AG09309 (cell line): ENCODE results near the gene NPW.
A peak's percentile ranks its signal among the peaks of the same experiment; 100 is the strongest.

Experiments
- DNase-seq: peaks from one replicate; pipeline ENCODE4 v3.0.0-alpha.2; 2010; ENCODE audit warnings: low read depth
- H3K4me3 ChIP-seq: 2 replicates; pipeline ENCODE4 v1.5.1; 2011; ENCODE audit warnings: mild to moderate bottlenecking, low read depth, low read length, moderate library complexity; ENCODE audit not compliant: control insufficient read depth
- TF ChIP-seq, protein P1 (sequence below): IDR thresholded peaks from 2 replicates; pipeline ENCODE4 v1.5.1; 2011; ENCODE audit warnings: mild to moderate bottlenecking, low read depth, low read length, inconsistent platforms; ENCODE audit not compliant: insufficient read depth, control insufficient read depth; ENCODE audit errors: missing control alignments

NPW gene

DNA sequence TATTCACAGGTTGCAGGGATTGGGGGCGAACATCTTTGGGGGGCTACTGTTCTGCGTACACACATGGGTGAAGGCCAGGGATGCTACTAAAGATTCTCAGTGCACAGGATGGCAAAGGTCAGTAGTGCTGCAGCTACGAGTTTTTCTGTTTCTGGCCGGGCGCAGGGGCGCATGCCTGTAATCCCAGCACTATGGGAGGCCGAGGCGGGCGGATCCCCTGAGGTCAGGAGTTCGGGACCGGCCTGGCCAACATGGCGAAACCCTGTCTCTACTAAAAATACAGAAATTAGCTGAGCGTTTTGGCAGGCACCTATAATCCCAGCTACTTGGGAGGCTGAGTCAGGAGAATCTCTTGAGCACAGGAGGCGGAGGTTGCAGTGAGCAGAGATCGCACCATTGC is 6.1 kb upstream of the NPW start:
- H3K4me3 ChIP-seq: no peak overlapping the region
- TF ChIP-seq, protein P1, sequence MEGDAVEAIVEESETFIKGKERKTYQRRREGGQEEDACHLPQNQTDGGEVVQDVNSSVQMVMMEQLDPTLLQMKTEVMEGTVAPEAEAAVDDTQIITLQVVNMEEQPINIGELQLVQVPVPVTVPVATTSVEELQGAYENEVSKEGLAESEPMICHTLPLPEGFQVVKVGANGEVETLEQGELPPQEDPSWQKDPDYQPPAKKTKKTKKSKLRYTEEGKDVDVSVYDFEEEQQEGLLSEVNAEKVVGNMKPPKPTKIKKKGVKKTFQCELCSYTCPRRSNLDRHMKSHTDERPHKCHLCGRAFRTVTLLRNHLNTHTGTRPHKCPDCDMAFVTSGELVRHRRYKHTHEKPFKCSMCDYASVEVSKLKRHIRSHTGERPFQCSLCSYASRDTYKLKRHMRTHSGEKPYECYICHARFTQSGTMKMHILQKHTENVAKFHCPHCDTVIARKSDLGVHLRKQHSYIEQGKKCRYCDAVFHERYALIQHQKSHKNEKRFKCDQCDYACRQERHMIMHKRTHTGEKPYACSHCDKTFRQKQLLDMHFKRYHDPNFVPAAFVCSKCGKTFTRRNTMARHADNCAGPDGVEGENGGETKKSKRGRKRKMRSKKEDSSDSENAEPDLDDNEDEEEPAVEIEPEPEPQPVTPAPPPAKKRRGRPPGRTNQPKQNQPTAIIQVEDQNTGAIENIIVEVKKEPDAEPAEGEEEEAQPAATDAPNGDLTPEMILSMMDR: no peak
- no peak for DNase-seq

- H3K4me3 ChIP-seq: no peak overlapping the region
- DNase-seq: no peak
- TF ChIP-seq, protein P1: no peak
These were observed 4.3 kb upstream of the NPW start for GRCh38 chr16:2015117-2015946.

DNA sequence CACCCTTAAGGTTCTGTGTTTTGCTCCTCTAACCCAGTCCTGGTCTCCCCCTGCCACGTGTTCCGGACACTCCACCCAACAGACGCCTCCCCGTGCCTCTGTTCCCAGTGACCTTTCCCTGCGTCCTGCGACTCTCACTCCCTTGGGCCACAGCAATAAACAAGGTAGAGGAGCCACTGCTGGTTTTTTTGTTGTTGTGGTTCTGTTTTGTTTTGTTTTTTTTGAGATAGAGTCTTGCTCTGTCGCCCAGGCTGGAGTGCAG is 3.7 kb upstream of the NPW start:
- no peak overlapping the region for H3K4me3 ChIP-seq
- DNase-seq: no peak
- TF ChIP-seq, protein P1: no peak

- H3K4me3 ChIP-seq: no peak overlapping the region
- TF ChIP-seq, protein P1: peak; percentile 36
- DNase-seq: no peak
These were observed 3.1 kb upstream of the NPW start for GRCh38 chr16:2016407-2016922.

- no peak overlapping the region for H3K4me3 ChIP-seq
- no peak for DNase-seq
- TF ChIP-seq, protein P1: no peak
These were observed 591 bp downstream of the NPW start for GRCh38 chr16:2019921-2020831.

DNA sequence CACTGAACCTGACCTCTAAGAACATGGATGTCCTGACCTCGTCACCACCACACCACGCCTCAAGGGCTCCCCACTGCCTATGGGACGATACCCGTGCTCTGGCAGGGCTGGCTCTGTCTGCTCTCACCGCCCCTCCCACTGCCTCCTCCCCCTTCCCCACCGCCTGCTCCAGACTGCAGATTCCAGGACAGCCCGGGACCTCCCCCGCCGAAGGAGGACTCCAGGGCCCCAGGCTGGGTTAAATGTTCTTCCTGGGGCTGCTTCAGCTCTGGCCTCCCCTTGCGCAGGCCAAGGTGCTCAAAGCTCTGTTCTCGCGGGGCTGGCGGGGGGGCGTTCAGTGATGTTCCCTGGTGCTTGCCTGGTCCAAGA is 3.1 kb downstream of the NPW start:
- TF ChIP-seq, protein P1: no peak
- H3K4me3 ChIP-seq: peak overlapping the region; percentile 29
- DNase-seq: no peak
